HG03469 (cell line): ENCODE data around the gene HTR7.
"Not testable (repeated sequence)": the region's sequence is repeated elsewhere in the genome, so short reads cannot be mapped to it uniquely, and the experiment has no call there.

Experiments used
- ATAC-seq: cut with Tn5 transposase; IDR thresholded peaks from one replicate; pipeline ENCODE4 v1.9.1; 2021; ENCODE audit warnings: mild to moderate bottlenecking, moderate library complexity, moderate number of reproducible peaks; ENCODE audit not compliant: unreplicated experiment

Gene HTR7

DNA sequence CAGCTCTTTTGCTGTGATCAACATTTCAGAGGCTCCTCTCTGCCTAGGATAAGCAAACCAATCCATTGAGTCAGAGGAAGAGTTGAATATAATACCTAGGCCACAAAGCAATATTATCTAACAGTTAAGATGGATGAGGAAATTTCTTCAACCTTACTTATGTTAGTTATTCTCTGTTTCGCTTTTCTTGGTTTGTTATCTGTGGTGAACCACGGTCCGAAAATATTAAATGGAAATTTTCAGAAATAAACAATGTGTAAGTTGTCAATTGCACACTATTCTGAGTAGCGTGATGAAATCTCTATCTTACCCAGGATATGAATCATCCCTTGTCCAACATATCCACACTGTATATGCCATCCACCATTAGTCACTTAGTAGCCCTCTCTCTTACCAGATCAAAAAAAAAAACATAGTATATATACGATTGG is 1.5 kb upstream of the HTR7 start:
- ATAC-seq = no peak

DNA sequence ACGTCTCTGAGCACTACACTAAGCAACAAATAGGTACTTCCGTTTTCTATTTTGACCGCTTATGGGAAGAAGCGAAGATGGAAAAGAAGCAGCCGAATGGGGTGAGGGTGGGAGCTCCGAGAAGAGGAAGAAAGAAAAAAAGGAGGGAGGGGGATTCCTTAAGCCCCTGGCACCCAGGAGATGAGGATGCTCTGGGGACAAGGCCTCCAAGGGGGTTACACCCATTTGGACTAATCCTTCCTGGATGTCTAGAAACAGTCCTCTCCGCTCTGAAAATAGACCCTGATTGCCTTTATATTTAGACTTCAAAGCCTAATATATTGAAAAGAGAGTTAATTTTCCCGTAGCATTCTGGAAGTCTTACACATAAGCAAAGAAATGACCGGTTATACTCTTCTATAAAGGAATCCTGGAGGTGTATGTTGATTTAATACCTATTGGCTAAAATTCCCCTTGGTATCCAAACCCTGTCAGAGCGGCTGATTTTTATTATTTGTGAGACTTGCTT is 676 bp upstream of the HTR7 start:
- ATAC-seq = no peak

DNA sequence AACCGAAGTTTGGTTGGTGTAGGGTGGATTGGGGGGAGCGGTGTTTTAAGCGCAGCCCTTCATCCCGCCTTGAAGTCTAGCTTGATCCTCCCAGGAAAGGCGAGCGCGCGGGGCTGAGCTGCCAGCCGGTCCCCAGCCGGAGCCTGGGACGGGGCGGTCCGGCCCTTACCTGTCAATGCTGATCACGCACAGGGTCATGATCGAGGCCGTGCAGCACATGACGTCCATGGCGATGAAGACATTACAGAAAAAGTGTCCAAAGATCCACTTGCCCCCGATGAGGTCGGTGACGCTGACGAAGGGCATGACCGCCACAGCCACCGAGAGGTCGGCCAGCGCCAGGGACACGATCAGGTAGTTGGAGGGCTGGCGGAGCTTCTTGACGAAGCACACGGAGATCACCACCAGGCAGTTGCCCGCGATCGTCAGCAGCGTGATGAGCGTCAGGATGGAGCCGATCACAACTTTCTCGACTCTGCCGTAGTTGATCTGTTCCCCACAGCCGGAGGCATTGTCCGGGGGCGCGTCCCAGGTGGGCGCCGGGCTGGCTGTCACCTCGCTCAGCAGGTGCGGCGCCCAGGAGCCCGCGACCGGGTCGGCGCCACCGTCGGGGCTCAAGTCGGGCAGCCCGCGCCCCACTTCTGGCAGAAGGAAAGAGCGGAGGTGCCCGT is 740 bp downstream of the HTR7 start:
- ATAC-seq = no peak

DNA sequence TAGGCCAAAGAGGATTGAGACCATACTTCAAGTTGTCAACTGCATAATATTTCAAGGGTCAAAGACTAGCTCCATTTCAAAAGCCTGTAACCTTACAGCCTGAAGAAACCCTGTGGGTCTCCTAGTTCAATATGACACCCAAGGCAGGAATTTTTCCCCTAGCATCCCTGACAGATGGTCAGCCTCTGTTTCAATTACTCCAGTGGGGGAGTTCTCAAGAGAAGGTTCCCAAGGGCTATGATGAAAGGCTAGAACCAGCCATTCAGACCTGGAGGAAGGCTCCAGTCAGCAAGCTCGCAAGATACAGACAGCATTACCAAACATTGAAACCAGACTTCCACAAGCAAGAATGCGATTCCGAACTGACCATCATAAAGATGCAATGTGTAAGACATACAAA is 1.6 kb downstream of the HTR7 start:
- no peak for ATAC-seq

DNA sequence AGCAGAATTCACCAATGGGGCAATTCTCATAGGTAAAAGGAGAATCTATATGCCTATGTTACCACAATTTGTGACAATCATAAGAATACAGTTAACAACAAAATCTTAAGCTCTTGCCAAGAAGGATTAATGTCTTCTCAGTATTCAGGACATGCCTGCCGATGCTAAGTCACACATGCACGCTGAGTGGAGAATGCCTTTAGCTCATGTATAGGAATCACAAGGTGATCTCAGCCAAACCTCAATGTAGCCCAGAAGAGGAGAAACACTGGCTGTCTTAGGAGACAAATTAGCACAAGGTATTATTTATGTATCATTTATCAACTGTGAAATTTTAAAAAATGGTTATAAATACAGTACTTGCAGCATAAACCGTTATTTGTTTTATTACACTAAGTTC is 2.7 kb downstream of the HTR7 start:
- ATAC-seq = no peak

DNA sequence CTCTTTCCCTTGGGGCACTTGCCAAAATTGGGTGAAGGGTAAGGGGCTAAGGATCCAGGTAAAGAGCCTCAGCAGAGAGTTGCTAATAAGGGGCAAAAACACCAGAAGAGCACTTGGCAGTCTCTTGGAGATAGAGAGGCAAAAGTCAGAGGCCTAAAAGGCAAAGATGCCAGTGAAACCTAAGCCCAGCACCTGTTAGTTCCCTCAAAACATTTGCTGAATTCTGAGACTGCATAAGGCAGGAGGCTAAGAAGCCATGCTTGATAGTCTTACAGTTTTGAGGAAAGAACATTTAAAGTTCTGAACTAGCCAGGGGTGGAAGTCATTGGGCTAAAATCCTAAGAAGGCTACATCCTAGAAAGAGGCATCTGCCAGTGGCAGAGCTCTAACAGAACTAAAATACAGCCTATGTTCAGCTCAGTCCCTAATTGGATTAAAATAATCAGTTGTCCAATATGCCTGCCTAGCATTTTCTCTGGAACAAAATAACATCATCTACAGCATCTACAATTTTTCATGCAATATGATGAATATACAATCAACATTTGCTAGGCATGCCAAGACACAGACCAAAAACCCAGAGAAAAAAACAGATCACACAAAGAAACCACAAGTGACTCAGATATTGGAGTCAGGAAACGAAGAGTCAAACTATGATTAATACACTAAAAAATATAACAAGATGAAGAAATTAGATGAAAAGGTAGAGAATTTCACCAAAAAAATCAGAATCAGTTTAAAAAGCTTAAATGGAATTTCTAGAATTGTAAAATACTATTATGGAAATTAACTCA is 7.7 kb downstream of the HTR7 start:
- ATAC-seq = no peak

DNA sequence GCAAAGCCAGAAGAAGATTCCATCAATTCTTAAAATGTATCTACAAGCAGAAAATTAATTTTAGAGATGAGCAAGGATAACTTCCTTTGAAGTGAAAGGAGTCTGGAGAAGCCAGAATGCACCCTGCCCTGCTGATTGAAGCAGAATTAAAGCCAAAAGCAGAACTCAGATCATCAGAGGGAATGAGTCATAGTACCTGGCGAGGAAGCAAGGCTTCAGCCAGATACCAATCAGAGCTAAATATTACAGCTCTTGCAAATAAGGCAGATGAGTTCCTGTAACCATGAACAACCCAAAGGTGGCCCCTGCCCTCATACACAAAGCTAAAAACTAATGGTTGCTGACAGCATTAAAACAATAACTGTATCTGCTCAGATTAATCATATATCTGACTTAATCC is 10.4 kb downstream of the HTR7 start:
- ATAC-seq = no peak

DNA sequence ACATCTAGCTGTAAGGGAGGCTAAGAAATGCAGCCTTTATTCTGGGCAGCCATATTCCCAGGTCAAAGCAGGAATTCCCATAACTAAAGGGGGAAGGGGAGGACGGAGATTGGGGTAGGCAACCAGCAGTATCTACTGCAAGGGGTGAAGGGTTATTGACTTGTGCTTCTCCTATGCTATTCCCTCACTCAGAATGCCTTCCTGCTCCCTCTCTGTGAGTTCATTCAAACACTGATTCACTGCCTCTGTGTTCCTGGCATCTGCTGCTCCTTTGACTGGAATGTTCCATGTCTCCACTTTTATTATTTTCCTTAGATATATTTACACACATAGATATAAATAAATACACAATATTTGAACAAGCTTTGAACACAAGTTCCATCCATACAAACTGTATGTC is 11.1 kb downstream of the HTR7 start:
- ATAC-seq = no peak

DNA sequence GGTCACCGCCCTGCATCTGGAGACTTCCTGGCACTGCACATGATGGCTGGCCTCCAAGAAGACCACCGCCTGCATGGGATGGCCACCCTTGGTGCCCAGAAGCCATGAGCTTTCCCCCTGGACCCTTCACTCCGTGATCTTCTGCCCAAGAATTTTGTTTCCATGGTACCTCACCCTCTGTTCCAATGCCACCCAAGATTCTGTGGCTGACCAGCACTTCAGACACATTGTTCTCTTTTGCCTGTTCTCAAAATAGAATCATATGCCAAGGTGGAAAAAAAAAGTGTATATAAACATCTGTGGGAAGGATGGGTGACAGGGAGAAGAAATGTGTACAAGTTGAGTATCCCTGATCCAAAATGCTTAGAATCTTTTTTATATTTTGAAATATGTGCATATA is 12.1 kb downstream of the HTR7 start:
- ATAC-seq = no peak

DNA sequence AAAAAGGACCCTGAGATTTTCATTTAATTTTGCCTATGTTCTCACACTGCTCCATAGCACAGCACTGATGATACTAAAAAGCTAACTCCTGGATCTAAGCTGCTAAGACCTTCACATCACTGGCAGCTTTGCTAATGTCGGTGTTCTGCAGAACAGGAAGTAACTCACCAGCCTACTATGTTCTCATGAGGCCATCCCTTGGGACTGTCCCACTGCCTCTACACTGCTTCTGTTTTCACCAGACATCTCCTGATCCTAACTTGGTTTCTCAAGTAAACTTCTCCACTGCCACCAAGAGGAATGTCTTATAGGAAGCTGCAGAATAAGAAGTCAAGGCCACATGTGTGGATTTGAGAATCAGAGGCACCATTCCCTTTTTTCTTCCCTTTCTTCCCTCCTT is 15.1 kb downstream of the HTR7 start:
- ATAC-seq = no peak

DNA sequence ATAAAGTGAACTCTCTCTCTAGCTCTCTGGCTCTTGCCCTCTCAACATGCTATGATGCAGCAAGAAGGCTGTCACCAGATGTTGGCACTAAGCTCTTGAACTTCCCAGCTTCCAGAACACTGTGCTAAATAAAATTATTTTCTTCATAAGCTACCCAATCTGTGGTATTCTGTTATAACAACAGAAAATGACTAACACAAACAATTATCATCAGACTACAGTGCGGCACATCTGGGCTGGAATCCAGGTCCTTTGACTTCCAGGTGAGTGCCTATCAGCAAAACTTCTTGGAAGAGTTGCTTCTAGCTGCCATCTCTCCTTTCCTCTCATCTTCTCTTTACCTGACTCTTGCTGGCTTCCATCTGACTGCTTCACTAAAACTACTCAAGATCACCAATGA is 20.4 kb downstream of the HTR7 start:
- ATAC-seq = no peak

DNA sequence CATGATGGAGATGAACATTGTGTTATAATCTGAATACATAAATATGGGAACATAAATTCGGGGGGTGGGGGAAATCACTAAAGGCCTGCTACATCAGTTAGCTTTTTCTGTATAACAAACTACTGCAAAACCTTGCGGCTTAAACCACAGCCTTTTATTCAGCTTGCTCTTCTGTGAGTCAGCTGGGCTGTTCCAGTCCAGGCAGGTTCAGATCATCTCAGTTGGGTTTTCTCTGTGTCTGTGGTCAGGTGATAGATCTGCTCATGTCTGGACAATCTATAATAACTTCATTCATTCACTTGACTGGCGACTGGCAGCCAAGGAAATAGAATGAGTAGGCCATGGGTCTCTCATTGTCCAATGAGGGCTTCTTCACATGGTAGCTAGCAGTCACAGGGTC is 23.5 kb downstream of the HTR7 start:
- ATAC-seq = no peak

DNA sequence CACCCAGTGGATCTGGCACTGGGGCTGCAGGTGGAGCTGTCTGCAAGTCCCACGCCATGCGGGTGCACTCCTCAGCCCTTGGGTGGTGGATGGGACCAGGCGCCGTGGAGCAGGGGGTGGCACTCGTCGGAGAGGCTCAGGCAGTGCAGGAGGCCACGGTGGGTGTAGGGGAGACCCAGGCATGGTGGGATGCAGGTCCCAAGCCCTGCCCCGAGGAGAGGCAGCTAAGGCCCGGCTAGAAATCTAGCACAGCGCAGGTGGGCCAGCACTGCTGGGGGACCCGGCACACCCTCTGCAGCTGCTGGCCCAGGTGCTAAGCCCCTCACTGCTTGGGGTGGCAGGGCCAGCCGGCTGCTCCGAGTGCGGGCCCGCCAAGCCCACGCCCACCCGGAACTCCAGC is 25.7 kb downstream of the HTR7 start:
- no peak for ATAC-seq

DNA sequence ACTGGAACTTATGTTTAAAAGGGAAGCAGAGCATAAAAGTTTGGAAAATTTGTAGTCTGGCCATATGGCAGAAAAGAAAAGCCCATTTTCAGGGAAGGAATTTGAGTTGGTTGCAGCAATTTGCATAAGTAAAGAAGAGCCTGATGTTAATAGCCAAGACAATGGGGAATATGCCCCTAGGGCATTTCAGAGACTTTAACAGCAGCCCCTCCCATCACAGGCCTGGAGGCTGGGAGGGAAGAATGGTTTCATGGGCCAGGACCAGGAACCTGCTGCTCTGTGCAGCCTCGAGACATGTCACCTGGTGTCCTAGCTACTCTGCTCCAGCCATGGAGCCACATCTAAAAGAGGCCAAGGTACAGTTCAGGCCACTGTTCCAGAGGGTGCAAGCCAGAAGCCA is 35.3 kb downstream of the HTR7 start:
- ATAC-seq = no peak

DNA sequence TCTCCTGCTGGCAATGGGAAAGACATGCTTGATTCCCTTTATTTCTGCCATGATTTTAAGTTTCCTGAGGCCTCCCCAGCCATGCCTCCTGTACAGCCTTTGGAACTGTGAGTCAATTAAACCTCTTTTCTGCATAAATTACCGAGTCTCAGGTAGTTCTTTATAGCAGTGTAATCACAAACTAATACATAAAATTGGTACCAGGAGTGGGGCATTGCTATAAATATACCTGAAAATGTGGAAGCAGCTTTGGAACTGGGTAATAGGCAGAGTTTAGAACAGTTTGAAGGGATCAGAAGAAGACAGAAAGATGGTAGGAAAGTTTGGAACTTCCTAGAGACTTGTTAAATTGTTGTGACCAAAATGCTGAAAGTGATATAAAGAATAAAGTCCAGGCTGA is 36.0 kb downstream of the HTR7 start:
- ATAC-seq = not testable (repeated sequence)

DNA sequence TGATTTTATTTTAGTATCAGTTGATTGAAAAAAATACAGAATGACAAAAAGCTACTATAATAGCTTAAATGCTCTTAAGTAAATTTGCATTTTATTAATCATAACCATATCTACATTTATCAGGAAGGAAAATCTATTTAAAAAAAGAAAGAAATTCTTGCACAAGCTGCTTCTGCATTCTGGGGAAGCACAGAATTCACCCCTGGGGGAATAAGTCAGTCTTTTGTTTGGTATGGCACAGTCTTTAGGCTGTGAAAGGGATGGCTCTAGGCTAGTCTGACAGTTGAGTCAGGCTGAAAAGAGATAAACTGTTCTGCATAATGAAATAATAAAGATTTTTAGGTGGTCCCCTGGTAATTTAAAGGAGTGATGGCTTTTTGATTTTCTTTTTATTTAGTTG is 37.9 kb downstream of the HTR7 start:
- ATAC-seq = no peak

DNA sequence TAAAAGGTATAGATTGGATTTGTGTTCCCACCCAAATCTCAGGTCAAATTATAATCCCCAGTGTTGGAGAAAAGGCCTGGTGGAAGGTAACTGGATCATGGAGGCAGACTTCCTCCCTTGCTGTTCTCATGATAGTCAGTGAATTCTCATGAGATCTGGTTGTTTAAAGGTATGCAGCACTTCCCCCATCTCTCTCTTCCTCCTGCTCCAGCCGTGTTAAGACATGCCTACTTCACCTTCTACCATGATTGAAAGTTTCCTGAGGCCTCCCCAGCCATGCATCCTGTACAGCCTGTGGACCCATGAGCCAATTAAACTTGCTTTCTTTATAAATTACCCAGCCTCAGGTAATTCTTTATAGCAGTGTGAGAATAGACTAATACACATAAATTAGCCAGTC is 39.1 kb downstream of the HTR7 start:
- no peak for ATAC-seq

DNA sequence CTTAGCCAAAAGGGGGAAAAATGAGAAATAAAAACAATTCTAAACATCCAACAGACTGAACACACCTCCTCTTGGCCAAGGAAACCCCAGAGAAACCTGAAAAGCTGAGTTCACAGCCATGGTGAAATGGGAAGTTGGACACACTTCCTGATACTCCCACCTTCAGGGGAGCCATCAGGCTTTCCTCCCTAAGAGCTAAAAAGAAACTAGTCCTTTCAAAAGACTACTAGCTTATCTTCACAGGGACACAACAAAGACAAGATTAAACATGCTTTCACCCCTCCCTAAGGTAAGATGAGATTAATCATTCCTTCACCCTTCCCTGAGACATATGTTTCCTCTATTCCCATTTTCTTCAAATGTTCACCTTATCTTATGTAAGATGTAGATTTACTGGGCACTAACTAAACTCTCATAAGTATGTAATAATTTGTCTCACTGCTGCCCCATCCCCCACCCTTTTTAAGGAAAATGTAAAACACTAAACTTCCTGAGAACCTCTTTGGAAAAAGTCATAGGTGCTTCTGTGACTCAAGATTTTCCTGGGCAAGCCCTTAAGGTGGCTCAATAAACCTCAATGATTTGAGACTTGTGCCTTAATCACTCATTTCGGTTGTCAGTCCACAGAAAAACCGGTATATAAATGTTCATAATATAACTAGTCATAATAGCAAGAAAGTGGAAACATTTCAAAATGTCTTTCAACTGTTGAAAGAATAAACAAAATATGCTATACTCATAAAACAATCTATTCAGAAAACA is 40.5 kb downstream of the HTR7 start:
- no peak for ATAC-seq

DNA sequence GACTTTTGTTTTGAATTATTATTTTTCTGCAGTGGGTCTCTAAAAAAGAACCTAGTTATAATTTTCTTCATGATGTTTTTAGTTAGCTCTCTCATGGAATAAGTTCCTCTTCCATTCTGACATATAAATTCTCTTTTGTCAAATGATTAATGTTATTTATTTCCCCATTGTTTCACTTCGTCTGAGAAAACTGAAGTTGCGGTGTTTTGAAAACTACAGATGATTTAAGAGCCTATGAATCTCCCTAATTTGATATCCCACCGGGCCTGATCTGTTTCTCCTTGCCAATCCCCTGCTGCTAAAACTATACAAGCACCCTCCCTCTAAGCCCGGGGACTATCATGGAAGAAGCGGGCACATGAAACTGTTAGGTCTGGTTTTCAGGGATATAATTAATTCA is 41.4 kb downstream of the HTR7 start:
- ATAC-seq = no peak

DNA sequence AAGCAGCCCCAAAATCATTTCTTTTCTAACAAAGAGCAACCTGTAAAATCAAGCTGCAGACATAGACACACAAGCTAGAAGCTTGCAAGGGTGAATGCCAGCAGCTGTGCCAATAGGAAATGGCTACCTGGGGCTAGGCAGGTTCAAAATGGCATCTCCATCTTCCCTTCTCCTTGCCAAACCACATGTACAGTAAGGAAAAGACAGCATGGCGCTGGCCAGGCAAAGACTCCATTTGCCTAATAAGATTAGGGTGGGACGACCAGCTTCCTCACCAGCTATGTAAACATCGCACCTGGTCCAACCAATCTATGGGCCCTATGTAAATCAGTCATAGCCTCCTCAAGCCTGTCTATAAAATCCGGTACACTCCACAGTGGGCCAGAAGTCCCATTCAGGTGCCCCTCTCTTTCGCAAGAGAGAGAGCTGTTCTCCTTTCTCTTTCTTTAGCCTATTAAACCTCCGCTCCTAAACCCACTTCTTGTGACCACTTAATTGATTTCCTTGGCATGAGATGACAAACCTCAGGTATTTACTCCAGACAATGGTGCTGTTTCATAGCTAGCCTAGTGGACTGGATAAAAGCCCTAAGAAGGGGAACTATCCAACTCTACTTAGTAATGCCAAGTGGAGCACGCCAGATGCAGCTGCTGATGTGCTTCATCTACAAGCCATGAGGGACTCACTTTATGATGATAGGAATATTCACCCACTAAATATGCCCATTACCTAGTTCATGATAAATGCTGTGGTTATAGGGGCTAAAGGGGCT is 44.1 kb downstream of the HTR7 start:
- ATAC-seq = no peak

DNA sequence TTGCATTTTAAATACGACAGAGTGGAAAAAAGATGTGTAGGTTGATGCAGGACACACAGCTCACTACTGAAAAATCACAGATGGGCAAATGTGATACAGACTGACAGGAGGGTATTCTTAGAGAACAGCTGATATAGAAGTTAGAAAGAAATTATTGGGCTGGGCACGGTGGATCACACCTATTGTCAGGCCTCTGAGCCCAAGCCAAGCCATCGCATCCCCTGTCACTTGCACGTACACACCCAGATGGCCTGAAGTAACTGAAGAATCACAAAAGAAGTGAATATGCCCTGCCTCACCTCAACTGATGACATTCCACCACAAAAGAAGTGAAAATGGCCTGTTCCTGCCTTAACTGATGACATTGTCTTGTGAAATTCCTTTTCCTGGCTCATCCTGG is 50.7 kb downstream of the HTR7 start:
- ATAC-seq = not testable (repeated sequence)
